Activated CD4-positive, alpha-beta T cell treated with anti-CD3 and anti-CD28 coated beads, Interleukin-2, Interleukin-6, amounts not matched to agents 100 ng/mL and 50 ng/mL, durations not matched to agents 16 hours and 8 hours (primary cell): ENCODE measurements around the gene MSRB1.

ENCODE experiments used
- DNase-seq: peaks from one replicate; pipeline ENCODE4 v3.0.0-alpha.2; 2020

MSRB1 gene

GRCh38 chr16:1895949-1896675 is 46.9 kb downstream of the MSRB1 start:
- DNase-seq, result no peak

- DNase-seq, result no peak
These were observed 47.9 kb downstream of the MSRB1 start for GRCh38 chr16:1895068-1895467.

GRCh38 chr16:1890708-1891050 is 52.3 kb downstream of the MSRB1 start:
- DNase-seq, result no peak

- DNase-seq, result no peak
These were observed 52.8 kb downstream of the MSRB1 start for GRCh38 chr16:1890024-1890707.
